ENCODE measurements around the gene TSBP1. TPM values are rescaled to one million over a fixed set of nuclear protein-coding genes. Genes with fewer than 3 reads are reported as not detected.

The TSBP1 gene
- polyA plus RNA-seq (ENCODE audit: insufficient read length): not detected

GRCh38 chr6:32371803-32372202 lies at the start of gene TSBP1:
Gene TSBP1, minus strand, starts transcription at chr6:32371903. Its CDS starts 197 bp downstream, at chr6:32371706.
- DNase-seq (ENCODE audit: low read depth): no peak

GRCh38 chr6:32416036-32416435 lies 44.3 kb upstream of the TSBP1 start:
- no peak for DNase-seq (ENCODE audit: low read depth)

GRCh38 chr6:32415521-32416019 lies 43.9 kb upstream of the TSBP1 start:
- DNase-seq (ENCODE audit: low read depth): no peak

GRCh38 chr6:32413427-32414047 lies 41.8 kb upstream of the TSBP1 start:
- DNase-seq (ENCODE audit: low read depth): peak; percentile 40

GRCh38 chr6:32411566-32412327 lies 40.0 kb upstream of the TSBP1 start:
- DNase-seq (ENCODE audit: low read depth): no peak

- no peak for DNase-seq (ENCODE audit: low read depth)
Observed at GRCh38 chr6:32410906-32411305, 39.2 kb upstream of the TSBP1 start.

GRCh38 chr6:32406857-32407256 lies 35.2 kb upstream of the TSBP1 start, which contains the start of gene BTNL2:
Gene BTNL2, minus strand, starts transcription at chr6:32407181. Its CDS starts 58 bp downstream, at chr6:32407123.
- DNase-seq (ENCODE audit: low read depth): no peak

- DNase-seq (ENCODE audit: low read depth): no peak
Observed at GRCh38 chr6:32406197-32406596, 34.5 kb upstream of the TSBP1 start.

- DNase-seq (ENCODE audit: low read depth): no peak
Observed at GRCh38 chr6:32405656-32406055, 34.0 kb upstream of the TSBP1 start.

- DNase-seq (ENCODE audit: low read depth): no peak
Observed at GRCh38 chr6:32402812-32403211, 31.1 kb upstream of the TSBP1 start.

GRCh38 chr6:32401284-32401963 lies 29.7 kb upstream of the TSBP1 start:
- DNase-seq (ENCODE audit: low read depth): no peak

GRCh38 chr6:32397252-32397920 lies 25.7 kb upstream of the TSBP1 start:
- no peak for DNase-seq (ENCODE audit: low read depth)

GRCh38 chr6:32396028-32396427 lies 24.3 kb upstream of the TSBP1 start:
- DNase-seq (ENCODE audit: low read depth): no peak

GRCh38 chr6:32393665-32394420 lies 22.1 kb upstream of the TSBP1 start:
- DNase-seq (ENCODE audit: low read depth): peak; percentile 64

GRCh38 chr6:32391505-32391904 lies 19.8 kb upstream of the TSBP1 start:
- no peak for DNase-seq (ENCODE audit: low read depth)

- DNase-seq (ENCODE audit: low read depth): no peak
Observed at GRCh38 chr6:32387589-32388340, 16.1 kb upstream of the TSBP1 start.

GRCh38 chr6:32386040-32386439 lies 14.3 kb upstream of the TSBP1 start:
- no peak for DNase-seq (ENCODE audit: low read depth)

GRCh38 chr6:32382757-32383420 lies 11.2 kb upstream of the TSBP1 start:
- DNase-seq (ENCODE audit: low read depth): no peak

GRCh38 chr6:32379545-32379944 lies 7.8 kb upstream of the TSBP1 start:
- no peak for DNase-seq (ENCODE audit: low read depth)
